CD4-positive, alpha-beta T cell treated with Interleukin-1 beta for 1 hour (primary cell): ENCODE results near the gene PTPRS.
"Not testable (repeated sequence)": the region's sequence is repeated elsewhere in the genome, so short reads cannot be mapped to it uniquely, and the experiment has no call there.

Experiments used
- DNase-seq, 2 donors: peaks; one replicate each; pipeline ENCODE4 v3.0.0-alpha.2; 2020 to 2022

The PTPRS gene

GRCh38 chr19:5340637-5341447, at the start of gene PTPRS:
Gene PTPRS, minus strand, starts transcription at chr19:5340812. Its CDS starts 54,672 bp downstream, at chr19:5286140.
- DNase-seq, result peak; percentile 56 to 71

DNA sequence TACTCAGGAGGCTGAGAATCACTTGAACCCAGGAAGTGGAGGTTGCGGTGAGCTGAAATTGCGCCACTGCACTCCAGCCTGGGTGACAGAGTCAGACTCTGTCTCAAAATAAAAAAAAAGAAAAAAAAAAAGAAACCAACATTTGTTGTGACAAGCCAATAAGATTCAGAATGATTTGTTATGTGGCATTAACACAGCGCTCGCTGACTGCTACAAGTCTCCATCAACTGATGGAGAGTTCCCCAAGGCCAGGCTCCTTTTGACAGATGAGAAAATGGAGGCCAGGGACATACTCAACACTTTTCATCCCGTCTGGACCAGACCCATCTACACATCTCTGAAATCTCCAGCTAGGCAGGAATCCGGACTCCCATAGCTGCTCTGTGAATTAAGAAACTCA, 48.7 kb upstream of the PTPRS start:
- no peak for DNase-seq

- DNase-seq, result no peak
Measured at GRCh38 chr19:5387472-5387871, 46.9 kb upstream of the PTPRS start.

DNA sequence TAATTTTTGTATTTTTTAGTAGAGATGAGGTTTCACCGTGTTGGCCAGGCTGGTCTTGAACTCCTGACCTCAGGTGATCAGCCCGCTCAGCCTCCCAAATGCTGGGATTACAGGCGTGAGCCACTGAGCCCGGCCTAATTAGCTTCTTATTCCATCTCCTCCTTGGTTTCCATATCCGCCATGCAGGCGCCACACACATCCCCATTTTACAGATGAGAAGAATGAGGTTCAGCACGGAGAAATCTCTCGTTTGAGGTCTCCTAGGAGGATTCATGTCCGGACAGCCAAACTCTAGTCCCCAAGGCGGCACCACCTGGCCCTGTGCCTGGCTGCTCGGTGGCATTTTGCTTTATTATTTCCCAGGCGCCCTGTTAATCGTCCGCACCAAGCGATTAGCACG, 46.2 kb upstream of the PTPRS start:
- DNase-seq, result no peak

DNA sequence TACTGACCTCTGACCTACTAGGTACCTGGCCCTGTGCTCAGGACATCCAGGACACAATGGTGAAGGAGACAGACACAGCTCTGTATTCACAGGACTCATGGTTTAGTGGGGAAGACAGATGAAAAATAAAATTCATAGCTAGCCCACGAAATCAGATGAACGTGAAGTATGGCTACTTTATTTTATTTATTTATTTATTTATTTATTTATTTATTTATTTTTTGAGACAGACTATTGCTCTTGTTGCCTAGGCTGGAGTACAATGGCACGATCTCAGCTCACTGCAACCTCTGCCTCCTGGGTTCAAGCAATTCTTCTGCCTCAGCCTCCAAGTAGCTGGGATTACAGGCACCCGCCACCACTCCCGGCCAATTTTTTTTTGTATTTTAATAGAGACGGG, 40.6 kb upstream of the PTPRS start:
- DNase-seq, result not testable (repeated sequence)

DNA sequence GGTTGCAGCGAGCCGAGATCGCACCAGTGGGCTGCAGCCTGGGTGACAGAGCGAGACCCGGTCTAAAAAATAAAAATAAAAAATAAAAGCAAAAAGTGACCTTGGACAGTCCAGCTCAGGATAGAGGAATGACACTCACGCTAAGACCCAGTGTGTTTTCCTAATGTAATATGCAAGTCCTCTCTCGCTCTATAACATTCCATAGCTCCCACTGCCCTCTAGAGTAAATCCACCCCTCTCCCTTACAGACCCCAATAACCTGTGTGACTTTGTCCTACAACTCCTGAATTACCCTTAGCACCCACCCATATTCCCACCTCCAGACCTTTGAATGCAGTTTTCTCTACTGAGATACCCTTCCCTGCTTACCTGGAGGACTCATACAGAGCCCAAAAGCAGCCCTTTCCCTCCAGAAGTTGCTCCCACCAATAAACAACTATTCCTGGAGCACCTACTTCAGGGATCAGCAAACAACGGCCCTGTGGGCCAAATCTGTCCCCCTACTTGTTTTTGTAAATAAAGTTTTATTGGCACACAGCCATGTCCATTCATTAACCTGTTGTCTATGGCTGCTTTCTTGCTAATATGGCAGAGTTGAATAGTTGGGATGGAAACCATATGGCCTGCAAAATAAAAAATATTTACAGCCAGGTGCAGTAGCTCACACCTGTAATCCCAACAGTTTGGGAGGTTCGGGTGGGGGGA, 39.8 kb upstream of the PTPRS start:
- DNase-seq, result no peak

- no peak for DNase-seq
Measured at GRCh38 chr19:5376928-5377327, 36.3 kb upstream of the PTPRS start.

GRCh38 chr19:5372572-5373200, 32.1 kb upstream of the PTPRS start:
- DNase-seq, result no peak

DNA sequence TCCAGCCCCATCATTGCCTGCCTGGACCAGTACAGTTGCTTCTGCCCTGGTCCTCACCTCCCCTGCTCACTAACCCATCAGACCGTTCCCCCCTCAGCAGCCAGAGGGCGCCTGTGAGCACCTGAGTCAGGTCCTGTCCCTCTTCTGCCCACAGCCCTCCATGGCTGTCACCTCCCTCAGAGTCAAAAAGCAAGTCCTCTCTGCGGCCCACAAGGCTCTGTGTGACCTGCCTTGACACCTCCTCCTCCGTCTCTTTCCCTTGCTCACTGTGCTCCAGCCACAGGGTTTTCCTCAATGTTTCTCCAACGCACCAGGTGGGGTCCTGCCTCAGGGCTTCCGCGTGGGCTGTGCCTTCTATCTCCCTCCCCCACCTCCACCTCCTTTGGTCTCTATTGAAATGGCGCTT, 29.4 kb upstream of the PTPRS start:
- peak; percentile 7 to 17 for DNase-seq

- DNase-seq, result no peak
Measured at GRCh38 chr19:5369304-5369703, 28.7 kb upstream of the PTPRS start.

- no peak for DNase-seq
Measured at GRCh38 chr19:5367530-5368133, 27.0 kb upstream of the PTPRS start.

GRCh38 chr19:5365905-5366304, 25.3 kb upstream of the PTPRS start:
- no peak for DNase-seq

GRCh38 chr19:5364674-5365073, 24.1 kb upstream of the PTPRS start:
- DNase-seq, result no peak

DNA sequence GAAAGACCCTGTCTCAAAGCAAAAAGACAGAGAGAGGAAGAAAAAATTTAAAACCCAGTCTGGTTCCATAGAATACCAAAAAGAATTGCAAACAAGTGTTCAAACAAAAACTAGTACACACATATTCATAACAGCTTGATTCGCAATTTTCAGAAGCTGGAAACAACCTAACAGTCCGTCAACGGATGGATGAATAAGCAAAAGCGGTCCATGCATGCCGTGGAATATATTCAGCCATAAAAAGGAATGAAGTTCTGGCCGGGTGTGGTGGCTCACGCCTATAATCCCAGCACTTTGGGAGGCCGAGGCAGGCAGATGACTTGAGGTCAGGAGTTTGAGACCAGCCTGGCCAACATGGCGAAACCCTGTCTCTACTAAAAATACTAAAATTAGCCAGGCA, 21.2 kb upstream of the PTPRS start:
- DNase-seq, result not testable (repeated sequence)

GRCh38 chr19:5361407-5361806, 20.8 kb upstream of the PTPRS start:
- DNase-seq, result no peak

- no peak for DNase-seq
Measured at GRCh38 chr19:5360003-5360780, 19.6 kb upstream of the PTPRS start.

DNA sequence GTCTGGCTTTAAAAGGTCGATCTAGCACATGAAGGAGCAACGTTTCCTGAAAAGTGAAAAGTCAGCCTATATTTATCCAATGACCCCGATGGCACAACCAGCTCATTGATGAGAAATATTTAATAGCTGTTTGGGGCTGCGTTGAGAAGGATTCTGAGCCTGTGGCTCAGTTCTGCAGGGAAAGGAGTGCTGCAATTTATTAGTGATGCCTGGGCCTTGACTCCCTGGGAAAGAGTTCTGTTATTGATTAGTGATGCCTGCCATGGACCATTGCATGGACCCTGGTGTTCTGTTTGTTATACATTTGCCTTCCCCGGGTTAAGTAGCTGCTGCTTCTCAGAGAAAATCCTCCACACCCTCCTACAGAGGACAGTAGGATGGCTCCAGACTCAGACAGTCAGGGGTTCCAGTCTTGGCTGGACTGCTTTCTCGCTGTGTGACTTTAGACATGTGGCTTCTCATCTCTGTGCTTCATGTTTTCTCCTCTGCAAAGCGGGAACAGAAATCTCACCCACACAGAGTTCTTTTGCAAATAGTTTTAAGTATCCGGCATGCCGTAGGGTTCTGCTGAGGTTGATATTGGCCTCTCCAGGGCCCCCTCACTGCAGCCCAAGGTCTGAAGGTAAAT, 17.7 kb upstream of the PTPRS start:
- no peak for DNase-seq

DNA sequence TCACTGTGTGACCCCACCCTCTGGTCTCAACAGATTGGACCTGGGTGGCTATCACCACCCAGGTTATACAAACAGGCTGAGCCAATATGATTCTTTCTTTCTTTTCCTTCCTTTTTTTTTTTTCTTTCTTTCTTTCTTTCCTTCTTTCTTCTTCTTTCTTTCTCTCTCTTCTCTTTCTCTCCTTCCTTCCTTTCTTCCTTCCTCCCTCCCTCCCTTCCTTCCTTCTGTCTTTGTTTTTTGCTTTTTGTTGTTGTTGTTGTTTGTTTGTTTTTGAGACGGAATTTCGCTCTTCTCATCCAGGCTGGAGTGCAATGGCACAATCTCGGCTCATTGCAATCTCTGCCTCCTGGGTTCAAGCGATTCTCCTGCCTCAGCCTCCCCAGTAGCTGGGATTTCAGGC, 17.0 kb upstream of the PTPRS start:
- no peak for DNase-seq

DNA sequence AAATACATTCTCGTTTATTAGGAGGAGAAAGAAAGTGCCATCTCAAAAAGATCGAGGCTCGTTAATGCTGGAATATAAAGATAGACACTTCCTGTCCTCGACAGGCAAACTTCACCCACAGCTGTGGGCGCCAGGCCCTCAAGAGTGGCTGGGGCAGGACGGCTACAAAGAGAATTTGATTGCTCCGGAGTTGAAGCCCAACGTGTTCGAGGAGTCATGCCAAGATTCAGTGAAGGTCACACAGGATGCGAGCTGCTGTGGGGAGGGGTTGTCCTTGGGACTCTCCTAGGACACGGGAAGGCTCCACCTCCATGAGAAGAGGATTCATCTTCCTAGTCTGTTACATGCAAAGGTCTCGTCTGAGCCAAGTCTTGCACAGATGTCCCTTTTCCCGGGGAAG, 16.3 kb upstream of the PTPRS start:
- DNase-seq, result no peak

DNA sequence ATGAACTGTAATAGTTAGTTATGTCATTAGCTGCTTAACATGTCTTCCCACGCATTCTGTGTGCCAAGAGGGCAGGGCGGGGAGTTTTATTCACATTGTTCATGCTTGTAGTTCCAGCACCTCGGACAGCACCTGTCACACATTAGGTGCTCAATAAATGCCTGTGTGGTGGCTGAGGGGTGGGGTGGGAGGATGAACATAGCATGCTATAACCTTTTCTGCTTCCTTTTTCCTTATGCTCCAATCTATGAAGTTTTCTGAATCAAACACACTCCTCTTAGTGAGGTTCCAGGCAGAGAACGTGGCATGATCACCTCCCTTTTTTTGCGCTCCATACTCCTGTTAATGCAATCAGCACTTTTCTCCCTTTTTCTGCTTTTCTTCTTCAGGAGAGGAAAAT, 15.8 kb upstream of the PTPRS start:
- no peak for DNase-seq

GRCh38 chr19:5355693-5356092, 15.1 kb upstream of the PTPRS start:
- DNase-seq, result no peak

DNA sequence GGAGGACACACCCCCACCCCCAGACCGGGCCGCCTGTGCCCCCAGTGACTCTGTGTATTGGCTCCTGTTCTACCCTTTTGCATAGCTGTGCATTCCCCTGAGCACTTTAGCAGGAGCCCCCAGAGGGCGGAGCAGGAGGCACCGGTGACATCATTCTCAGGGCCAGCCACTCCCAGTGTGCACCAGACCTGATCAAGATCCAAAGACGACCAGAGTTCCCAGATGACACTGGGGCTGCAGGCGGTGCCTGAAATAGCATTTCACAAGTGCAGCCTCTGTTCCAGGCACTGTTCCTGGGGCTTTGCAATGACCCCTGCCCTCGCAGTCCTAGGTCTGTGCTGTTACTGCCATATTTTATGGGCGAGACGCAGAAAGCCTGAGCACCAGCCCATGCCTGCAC, 14.5 kb upstream of the PTPRS start:
- DNase-seq, result no peak
